Esophagus muscularis mucosa (tissue), 3 donors: Measurements from ENCODE around the gene PHAF1.

Experiments
- POLR2A ChIP-seq: fragments of 450-650 bp; IDR thresholded peaks from one replicate; pipeline ENCODE4 v1.6.1; 2017; ENCODE audit warnings: antibody characterized with exemption, moderate library complexity, mild to moderate bottlenecking, low read depth
- TF ChIP-seq, protein P1 (sequence below), 3 experiments: fragments of 200-600 bp in 2 of 3; fragments of 450-650 bp in 1 of 3; sonication (generic) in 2 of 3; IDR thresholded peaks; one replicate each; pipeline ENCODE4 v1.5.1; 2017 to 2019; ENCODE audit warnings: antibody characterized with exemption in 3 of 3, mild to moderate bottlenecking in 2 of 3, moderate library complexity in 1 of 3

DNA sequence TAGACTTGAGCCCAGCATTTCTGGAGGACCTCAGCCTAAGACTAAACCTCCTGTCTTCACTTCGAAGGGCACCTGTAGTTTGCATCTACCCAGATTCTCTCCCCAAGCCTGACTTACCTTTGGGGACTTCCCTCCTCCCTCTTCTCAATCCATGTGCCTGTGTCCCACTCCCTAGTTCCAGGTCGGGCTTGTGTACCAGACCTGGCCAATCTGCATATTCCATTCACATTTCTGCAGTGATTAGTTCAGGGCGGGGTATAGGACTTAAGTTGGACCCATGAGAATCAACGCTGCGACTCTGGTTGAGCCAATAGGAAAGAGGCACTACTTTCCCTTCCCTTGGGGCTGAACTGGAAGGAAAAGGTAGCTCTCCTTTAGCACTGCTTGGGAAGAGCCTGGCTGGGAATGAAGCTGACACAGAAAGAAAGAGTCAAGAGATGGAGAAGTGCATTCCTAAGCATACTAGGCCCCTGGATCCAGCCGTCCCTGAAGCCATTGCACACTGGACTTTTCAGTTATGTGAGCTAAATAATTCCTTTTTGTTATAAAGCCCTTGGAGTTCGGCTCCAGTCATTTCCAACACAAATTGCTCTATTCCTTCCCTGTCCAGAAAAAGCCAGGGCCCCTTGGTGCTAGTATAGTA is 47.5 kb downstream of the PHAF1 start:
- TF ChIP-seq, protein P1, sequence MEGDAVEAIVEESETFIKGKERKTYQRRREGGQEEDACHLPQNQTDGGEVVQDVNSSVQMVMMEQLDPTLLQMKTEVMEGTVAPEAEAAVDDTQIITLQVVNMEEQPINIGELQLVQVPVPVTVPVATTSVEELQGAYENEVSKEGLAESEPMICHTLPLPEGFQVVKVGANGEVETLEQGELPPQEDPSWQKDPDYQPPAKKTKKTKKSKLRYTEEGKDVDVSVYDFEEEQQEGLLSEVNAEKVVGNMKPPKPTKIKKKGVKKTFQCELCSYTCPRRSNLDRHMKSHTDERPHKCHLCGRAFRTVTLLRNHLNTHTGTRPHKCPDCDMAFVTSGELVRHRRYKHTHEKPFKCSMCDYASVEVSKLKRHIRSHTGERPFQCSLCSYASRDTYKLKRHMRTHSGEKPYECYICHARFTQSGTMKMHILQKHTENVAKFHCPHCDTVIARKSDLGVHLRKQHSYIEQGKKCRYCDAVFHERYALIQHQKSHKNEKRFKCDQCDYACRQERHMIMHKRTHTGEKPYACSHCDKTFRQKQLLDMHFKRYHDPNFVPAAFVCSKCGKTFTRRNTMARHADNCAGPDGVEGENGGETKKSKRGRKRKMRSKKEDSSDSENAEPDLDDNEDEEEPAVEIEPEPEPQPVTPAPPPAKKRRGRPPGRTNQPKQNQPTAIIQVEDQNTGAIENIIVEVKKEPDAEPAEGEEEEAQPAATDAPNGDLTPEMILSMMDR (IDR thresholded peaks at IDR 0.05): no peak
- TF ChIP-seq POLR2A: no peak
